DMS 273 (cell line): Measurements from ENCODE around the gene NTSR2.

ENCODE experiments used
- DNase-seq: peaks from one replicate; lab custom pipeline; 2025; ENCODE audit not compliant: unreplicated experiment; lab: John Stamatoyannopoulos, UW

The NTSR2 gene, protein sequence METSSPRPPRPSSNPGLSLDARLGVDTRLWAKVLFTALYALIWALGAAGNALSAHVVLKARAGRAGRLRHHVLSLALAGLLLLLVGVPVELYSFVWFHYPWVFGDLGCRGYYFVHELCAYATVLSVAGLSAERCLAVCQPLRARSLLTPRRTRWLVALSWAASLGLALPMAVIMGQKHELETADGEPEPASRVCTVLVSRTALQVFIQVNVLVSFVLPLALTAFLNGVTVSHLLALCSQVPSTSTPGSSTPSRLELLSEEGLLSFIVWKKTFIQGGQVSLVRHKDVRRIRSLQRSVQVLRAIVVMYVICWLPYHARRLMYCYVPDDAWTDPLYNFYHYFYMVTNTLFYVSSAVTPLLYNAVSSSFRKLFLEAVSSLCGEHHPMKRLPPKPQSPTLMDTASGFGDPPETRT

DNA sequence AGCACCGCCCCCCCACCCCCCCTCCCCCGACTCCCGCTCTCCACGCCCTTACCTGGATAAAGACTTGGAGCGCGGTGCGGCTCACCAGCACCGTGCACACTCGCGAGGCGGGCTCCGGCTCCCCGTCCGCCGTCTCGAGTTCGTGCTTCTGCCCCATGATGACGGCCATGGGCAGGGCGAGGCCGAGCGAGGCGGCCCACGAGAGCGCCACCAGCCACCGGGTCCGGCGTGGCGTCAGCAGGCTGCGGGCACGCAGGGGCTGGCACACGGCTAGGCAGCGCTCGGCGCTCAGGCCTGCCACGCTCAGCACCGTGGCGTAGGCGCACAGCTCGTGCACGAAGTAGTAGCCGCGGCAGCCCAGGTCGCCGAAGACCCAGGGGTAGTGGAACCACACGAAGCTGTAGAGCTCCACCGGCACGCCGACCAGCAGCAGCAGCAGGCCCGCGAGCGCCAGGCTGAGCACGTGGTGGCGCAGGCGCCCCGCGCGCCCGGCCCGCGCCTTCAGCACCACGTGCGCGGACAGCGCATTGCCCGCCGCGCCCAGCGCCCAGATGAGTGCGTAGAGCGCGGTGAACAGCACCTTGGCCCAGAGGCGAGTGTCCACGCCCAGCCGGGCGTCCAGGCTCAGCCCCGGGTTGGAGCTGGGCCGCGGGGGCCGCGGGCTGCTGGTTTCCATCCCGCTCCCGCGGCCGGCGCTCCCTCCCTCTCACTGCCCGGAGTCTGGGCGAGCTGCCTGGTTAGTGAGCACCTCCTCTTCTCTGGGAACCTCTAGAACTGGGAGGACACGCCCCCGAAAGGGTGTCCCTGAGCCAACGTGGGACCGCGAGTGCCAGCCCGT, at the start of gene NTSR2:
NTSR2 (minus strand) TSS at position 742 of the 838 bp plus-strand sequence; CDS start at position 676, 66 bp downstream.
- DNase-seq, result no peak

DNA sequence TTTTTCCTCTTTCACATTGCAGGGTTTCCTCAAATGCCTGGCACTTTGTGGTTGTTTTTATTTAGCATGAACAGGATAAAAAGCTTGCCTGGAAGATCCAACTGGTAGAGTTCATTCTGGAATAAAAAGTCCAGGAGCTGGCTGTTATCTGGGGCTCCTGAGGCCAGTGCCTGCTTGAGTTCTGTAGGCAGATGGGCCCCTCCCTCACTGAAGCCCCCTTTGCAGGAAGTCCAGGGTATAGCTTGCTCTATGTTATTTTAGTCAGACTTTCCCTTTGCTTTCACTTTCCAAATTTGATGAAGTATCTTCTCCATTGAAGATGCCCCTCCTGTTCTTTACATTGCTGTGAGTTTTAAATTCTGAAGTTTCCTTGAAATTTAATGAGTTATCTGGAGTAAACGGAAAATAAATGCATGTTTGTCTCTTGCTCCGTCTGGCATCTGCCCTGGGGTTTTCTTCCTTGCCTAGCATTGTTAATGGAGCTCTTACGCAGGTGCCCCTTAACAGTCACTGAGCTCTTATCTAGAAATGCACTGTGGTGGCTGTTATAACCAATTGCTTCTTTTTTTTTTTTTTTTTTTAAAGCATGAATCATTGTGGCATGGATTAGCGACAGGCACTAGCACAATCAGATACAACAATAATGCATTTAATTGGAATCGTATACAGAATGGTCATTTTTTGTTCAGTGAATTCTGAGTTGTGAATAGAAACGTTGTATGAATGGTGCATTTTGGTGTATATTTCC, 49.4 kb upstream of the NTSR2 start:
- DNase-seq, result no peak

DNA sequence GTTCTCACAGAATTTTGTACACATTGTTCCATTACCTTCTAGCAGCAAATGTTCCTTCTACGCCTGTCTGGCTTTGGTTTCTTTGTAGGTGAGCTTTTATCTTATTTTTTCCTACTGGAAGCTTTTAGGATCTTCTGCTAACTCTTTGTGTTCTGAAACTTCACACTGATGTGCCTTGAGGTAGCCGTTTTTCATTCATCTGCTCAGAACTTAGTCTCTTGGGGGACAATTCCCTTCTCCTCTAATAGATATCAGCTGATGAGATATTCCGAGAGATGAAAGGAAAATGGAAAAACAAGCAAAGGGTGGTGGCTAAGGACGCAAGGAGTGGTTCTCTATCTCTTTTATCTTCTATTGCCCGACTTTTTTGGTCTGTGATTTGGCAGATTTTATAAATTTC, 48.6 kb upstream of the NTSR2 start:
- no peak for DNase-seq

DNA sequence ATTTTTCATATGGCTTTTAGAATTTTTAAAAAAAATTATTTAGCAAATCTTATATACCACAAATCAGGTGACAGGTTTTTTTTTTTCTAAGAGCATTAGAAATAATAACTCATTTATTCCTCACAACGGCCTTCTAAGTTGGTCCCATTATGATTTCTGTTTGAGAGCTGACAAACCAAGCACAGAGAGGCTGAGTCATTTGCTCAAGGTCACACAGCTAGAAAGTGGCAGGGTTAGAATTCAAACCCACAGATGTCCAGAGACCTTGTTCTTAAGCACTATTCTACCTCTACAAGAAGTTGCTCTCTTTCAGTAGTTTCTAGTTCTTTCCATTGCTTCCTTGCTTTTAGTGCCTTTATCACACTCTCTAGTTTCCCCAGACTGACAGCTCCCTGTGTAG, 47.6 kb upstream of the NTSR2 start:
- DNase-seq, result no peak

GRCh38 chr2:11716689-11717321, 46.8 kb upstream of the NTSR2 start:
- DNase-seq, result no peak

DNA sequence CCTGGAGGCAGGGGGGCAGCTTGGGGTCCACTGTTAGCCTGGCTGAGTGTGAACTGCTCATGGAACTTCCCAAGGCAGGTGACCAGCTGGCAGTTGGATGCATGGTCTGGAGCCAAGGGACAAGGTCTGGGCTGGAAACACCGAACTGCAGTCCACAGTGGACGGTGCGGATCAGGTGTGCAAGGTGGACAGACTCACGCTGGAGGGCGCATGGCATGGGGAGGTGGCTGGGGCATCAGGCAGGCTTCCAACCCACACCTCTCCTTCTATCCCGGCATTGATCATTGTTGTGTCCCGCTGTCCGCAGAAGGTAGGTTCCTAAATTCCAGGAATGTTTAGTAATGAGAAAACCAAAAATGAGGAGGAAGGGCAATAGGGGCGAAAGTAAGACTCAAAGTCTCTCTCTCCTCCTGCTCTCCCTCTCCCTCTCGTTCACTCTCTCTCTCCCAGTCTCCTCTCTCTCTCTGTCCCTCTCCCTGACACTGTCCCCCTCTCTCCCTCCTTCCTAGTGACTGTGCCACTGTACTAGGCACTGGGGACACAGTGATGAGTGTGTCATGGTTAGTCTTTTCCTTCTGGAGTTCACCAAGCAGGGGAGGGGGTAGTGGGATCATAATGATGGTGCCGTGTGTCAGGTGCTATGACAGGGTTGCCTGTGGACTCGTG, 46.1 kb upstream of the NTSR2 start:
- no peak for DNase-seq

DNA sequence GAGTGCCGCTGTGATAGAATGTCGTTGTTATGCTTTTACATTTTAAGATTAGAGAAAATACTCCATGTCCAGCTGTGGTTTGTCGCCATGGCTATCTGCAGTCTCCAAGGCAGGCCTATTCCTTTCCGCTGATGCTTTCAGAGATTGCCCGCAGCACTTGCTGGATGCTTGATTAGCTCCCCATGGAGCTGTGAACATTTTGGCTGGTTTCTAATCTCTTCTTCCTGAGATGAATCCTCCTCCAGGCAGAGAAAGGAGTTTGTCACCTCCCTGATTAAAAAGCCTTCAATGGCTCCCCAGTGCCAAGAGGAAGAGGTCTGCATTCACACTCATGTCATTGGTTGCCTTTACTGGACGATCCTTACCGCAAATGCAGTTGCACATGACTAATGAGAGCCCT, 43.8 kb upstream of the NTSR2 start:
- no peak for DNase-seq

DNA sequence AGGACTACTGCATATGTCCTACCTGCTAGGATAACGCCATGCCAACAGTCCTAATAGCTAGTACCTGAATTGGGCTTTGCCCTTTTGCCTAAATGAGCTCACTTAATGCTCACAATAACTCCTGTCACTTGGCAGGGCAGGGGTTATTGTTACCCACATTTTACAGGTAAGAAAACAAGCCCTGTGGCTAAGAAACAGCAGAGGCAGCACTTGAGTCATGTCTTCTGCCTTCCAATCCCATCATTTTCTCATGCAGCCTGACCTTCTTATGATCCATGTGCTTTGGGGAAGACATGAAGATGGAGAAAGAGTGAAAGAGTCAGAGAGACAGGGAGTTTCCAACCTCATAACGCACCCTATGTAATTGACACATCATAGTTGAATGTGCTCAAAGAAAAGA, 42.9 kb upstream of the NTSR2 start:
- DNase-seq, result no peak

DNA sequence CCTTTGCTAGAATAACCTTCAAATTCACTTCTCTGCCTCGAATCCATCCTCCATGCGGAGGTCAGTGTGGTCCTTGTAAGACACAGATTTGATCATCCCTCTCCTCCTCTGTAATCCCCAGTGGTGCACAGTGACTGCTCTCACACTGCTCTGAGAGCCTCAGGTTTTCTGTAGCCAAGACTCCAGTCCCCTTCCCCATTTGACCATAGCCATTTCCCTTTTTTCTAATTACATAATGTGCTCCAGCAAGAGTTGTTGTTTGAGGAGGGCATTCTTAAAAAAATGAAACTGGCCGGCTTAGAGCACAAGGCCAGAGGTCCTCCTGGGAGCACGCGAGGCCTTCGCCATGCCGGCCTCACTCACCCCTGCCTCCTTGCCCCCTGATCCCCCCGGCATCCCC, 41.8 kb upstream of the NTSR2 start:
- DNase-seq, result no peak

- DNase-seq, result no peak
Observed at GRCh38 chr2:11711354-11711716, 41.3 kb upstream of the NTSR2 start.

GRCh38 chr2:11710632-11711353, 40.8 kb upstream of the NTSR2 start:
- no peak for DNase-seq

GRCh38 chr2:11710210-11710609, 40.2 kb upstream of the NTSR2 start:
- DNase-seq, result no peak

DNA sequence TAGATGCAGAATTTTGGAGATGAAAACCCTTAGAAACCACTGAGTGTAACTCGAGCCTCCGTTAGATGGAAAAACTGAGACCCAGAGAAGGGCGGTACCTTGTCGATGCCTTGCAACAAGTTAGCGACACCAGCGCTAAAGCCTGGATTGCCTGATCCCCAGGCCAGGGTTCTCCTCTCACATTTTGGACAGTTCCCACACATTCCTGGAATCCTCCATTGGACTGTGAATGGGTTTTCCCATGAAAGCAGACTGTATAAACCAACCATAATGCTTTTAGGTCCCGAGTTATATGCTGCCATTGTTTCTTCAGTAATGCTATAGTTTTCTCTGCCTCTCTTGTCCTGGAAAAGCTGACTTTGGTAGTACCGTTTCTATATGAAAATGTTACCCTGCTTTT, 39.3 kb upstream of the NTSR2 start:
- no peak for DNase-seq

- DNase-seq, result no peak
Observed at GRCh38 chr2:11708106-11708505, 38.1 kb upstream of the NTSR2 start.

- DNase-seq, result no peak
Observed at GRCh38 chr2:11705711-11706110, 35.7 kb upstream of the NTSR2 start.

DNA sequence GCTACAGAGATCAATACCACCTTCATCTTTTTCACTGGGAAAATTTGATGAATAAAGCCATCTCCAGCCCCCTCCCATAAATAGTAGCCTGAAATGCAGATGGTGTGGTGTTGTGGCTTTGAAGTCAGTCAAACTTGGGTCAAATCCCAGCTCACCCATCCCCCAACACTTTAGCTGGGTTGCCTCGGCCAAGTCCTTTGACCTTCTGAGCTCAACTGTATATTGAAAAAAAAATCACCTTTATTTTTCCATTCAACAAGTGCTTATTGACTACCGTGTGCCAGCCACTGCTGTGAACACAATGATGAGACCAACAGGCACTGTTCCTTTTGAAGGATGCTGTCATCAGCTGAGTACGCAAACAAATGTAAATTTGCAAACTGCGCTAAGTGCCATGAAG, 35.1 kb upstream of the NTSR2 start:
- DNase-seq, result no peak

GRCh38 chr2:11703700-11704099, 33.7 kb upstream of the NTSR2 start:
- no peak for DNase-seq

GRCh38 chr2:11702946-11703345, 33.0 kb upstream of the NTSR2 start:
- DNase-seq, result no peak

GRCh38 chr2:11701751-11702301, 31.8 kb upstream of the NTSR2 start:
- DNase-seq, result no peak

- DNase-seq, result no peak
Observed at GRCh38 chr2:11701206-11701605, 31.2 kb upstream of the NTSR2 start.
